ENCODE measurements around the gene PARP3. TPM values are rescaled to one million over a fixed set of nuclear protein-coding genes. Genes with fewer than 3 reads are reported as not detected.
"Not testable (repeated sequence)": the region's sequence is repeated elsewhere in the genome, so short reads cannot be mapped to it uniquely, and the experiment has no call there.

Gene PARP3
- total RNA-seq, 1 donor from 2014 or later, result 7.9 TPM

GRCh38 chr3:51928438-51928837 is 13.7 kb upstream of the PARP3 start:
- H3K4me1 Mint-ChIP-seq (ENCODE audit: low read depth), result no peaks in the 10 kb centered on the region
- no peaks in the 10 kb centered on the region for H3K9me3 Mint-ChIP-seq (ENCODE audit: low read depth)
- no peak overlapping the region for H3K4me3 Mint-ChIP-seq (ENCODE audit: low read depth)
- H3K27ac Mint-ChIP-seq, result no peak overlapping the region
- H3K36me3 Mint-ChIP-seq (ENCODE audit: insufficient read depth), result no peaks in the 10 kb centered on the region
- H3K27me3 Mint-ChIP-seq, result no peaks in the 10 kb centered on the region
- no peak for TF ChIP-seq CTCF (IDR thresholded peaks at IDR 0.05; ENCODE audit: unreplicated experiment)
- DNase-seq (ENCODE audit: low spot score, unreplicated experiment), result no peak

GRCh38 chr3:51928981-51929380 is 13.2 kb upstream of the PARP3 start:
- H3K36me3 Mint-ChIP-seq (ENCODE audit: insufficient read depth); H3K4me1 Mint-ChIP-seq (ENCODE audit: low read depth); DNase-seq (ENCODE audit: low spot score, unreplicated experiment); H3K9me3 Mint-ChIP-seq (ENCODE audit: low read depth); H3K27me3 Mint-ChIP-seq; H3K4me3 Mint-ChIP-seq (ENCODE audit: low read depth); H3K27ac Mint-ChIP-seq: not testable (repeated sequence)

DNA sequence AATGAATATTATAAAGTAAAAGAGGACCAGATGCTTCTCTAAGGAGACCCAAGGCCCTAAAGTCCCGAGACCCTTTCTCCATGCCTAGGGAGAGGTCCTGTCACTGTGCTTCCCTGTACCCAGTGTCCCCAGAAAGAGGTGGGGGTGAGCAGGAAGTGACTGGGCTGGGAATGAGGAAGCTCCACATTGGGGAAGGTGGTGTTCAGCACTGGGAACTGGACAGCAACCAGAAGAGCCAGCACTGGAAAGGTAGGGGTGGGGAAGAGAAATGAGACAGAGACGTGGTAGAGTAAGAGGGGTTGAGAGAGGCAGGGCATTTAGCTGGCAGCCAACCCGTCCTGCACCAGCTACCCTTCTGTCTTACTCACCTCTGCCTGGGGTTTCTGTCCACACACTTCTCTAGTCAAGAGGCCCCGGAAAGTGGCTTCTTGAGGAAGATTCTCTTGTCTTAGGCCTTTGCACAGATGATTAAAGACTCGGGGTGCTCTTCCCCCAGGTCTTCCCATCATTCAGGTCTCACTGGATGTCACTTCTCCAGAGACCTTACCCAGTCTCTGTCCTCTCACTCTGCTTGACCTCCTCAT is 12.7 kb upstream of the PARP3 start:
- Mint-ChIP-seq H3K4me1 (ENCODE audit: low read depth) (no peaks in the 10 kb centered on the region), H3K4me3 (ENCODE audit: low read depth) (no peak overlapping the region), H3K9me3 (ENCODE audit: low read depth) (no peaks in the 10 kb centered on the region), H3K27me3 (no peaks in the 10 kb centered on the region), H3K36me3 (ENCODE audit: insufficient read depth) (peaks cover 2% of the 10 kb centered on the region), H3K27ac (no peak overlapping the region)
- no peak for TF ChIP-seq CTCF (IDR thresholded peaks at IDR 0.05; ENCODE audit: unreplicated experiment)
- DNase-seq (ENCODE audit: low spot score, unreplicated experiment), result no peak

- TF ChIP-seq CTCF (IDR thresholded peaks at IDR 0.05; ENCODE audit: unreplicated experiment), result no peak
- DNase-seq (ENCODE audit: low spot score, unreplicated experiment), result no peak
- no peak overlapping the region for H3K27ac Mint-ChIP-seq
- H3K36me3 Mint-ChIP-seq (ENCODE audit: insufficient read depth), result peaks cover 2% of the 10 kb centered on the region
- H3K27me3 Mint-ChIP-seq, result no peaks in the 10 kb centered on the region
- H3K9me3 Mint-ChIP-seq (ENCODE audit: low read depth), result no peaks in the 10 kb centered on the region
- H3K4me3 Mint-ChIP-seq (ENCODE audit: low read depth), result no peak overlapping the region
- no peaks in the 10 kb centered on the region for H3K4me1 Mint-ChIP-seq (ENCODE audit: low read depth)
Measured at GRCh38 chr3:51930439-51930838, 11.7 kb upstream of the PARP3 start.

DNA sequence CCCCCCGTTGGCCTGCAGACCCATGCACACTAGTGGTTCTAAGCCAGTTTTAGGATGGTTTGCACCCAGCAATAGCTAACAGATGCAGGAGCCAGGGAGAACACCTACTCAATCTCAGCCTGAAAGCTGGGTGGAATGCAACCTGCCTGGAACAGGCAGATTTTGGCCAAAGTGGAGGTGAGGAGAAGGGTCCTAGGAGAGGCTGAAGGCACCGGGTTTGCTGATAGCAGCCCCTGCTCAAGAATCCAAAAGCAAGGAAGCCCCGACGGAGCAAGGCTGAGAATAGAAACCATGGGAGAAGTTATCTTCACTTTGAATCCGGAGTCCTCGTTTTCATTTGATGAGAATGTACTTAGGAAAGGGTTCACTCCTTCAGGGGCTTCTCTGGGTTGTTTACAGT is 10.4 kb upstream of the PARP3 start:
- Mint-ChIP-seq H3K4me1 (ENCODE audit: low read depth) (no peaks in the 10 kb centered on the region), H3K27me3 (no peaks in the 10 kb centered on the region), H3K4me3 (ENCODE audit: low read depth) (no peak overlapping the region), H3K36me3 (ENCODE audit: insufficient read depth) (peaks cover 2% of the 10 kb centered on the region), H3K9me3 (ENCODE audit: low read depth) (no peaks in the 10 kb centered on the region), H3K27ac (no peak overlapping the region)
- no peak for DNase-seq (ENCODE audit: low spot score, unreplicated experiment)
- no peak for TF ChIP-seq CTCF (IDR thresholded peaks at IDR 0.05; ENCODE audit: unreplicated experiment)

All from progenitor cell of endocrine pancreas (in vitro differentiated cells).